ENCODE results near the gene GRB10.
"Not testable (repeated sequence)": the region's sequence is repeated elsewhere in the genome, so short reads cannot be mapped to it uniquely, and the experiment has no call there.

Gene GRB10

DNA sequence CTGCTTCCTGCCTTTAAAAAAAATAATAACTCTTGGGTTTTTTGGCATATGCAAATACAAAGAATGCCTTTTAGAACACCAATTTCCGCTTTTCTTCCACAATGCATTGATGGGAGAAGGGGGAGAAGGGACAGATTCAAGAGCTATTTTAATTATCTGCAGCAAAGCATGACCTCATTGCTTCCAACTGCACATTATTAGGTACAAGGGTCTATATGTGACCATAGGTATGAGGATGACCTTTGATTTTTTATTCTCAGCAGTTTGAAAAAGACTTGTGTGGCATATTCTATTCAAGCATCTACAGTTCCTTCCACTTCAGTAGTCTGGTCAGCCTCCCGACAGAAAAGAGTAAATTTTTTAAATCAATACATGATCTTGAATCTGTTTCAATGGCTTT, 39.7 kb downstream of the GRB10 start:
- DNase-seq (ENCODE audit: low spot score) = no peak

DNA sequence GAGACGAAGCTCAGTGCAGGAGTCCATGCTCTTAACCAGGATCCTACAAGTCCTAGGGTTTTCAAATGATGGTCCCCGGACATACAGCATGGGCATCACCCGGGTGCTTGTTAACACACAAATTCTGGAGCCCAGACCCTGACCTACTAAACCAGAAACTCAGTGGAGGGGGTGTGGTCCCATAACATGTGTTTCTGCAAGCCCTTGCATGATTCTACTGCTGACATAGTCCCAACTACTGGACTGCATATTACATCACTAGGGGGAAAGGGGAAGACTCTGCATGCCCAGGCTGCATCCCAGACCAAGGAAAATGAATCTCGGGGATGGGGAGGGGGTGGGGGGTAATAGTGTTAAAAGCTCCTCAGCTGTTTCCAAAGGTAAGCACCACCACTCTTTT, 40.3 kb downstream of the GRB10 start:
- no peak for DNase-seq (ENCODE audit: low spot score)

DNA sequence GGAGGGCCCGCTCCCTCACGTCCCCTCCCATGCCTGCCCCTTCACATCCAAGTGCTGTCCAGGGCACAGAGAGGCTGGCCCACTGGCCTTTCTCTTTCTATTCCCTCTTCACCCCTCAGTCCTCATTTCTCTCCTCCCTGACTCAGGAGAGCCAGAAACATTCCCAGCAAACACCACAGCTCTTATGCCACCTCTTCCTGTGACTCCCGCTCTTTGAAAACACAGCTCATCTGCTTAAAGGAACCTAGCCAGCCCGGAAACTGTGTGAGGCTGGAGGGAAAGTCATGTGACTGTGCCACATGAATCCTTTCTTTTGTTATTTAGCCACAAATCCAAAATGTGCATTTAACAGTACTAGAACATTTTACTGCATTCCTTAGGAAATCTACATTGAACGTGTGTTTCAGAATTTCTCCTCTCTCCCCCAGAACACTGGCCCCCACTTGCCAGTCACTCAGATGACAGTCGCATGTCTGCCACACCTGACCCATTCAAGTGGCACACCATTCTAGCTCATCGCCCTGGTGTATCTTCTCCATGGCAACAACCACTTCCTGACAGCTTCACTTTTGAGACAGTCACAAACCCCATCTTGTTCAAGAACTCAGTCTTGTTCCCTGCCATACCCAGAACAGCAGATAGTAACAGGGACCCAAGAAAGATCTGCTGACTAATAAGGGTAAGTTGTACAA, 42.8 kb downstream of the GRB10 start:
- peak; percentile 58 for DNase-seq (ENCODE audit: low spot score)

DNA sequence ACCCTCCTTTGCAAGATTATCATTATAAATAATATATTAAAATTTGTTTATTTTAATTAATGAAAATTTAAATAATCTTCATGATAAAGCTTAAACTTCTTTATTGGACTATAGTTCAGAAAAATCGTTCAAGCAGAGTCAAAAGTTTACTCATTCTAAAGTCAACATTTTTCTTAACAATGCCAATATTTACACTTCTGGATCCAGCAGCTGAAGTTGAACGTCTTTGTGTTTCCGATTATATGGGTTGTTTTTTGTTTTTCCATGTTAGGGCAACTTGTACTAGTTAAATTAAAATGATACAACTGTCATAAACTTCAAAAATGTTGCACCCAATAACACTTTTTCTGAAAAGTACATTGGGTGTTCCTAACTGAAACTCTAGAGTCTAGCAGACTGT, 43.8 kb downstream of the GRB10 start:
- DNase-seq (ENCODE audit: low spot score) = no peak

DNA sequence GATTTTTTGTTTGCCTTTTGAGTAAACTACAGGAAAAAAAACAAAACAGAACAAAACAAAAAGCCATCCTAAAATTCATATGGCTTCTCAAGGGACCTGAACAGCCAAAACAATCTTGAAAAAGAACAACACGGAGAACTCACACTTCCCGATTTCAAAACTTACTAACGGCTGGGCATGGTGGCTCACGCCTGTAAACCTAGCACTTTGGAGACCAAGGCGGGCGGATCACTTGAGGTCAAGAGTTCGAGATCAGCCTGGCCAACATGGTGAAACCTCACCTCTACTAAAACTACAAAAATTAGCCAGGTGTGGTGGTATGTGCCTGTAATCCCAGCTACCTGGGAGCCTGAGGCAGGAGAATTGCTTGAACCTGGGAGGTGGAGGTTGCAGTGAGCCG, 46.9 kb downstream of the GRB10 start:
- not testable (repeated sequence) for DNase-seq (ENCODE audit: low spot score)

DNA sequence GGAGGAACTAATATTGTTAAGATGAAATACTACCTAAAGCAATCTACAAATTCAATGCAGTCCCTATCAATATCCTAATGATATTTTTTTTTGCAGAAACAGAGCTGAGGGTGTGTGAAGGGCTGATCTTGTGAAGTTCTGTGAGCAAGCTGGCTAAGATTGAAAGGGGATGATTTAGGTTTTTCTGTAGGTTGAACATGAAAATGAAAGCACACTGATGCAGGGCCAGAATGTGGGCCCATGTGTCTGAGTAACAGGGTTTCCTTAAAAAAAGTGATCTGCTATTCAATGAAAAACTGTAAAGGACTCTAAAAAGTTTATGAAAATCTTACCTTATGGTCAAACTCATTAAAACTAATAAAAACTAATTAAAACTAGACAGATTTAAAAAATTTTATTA, 47.4 kb downstream of the GRB10 start:
- DNase-seq (ENCODE audit: low spot score) = no peak

DNA sequence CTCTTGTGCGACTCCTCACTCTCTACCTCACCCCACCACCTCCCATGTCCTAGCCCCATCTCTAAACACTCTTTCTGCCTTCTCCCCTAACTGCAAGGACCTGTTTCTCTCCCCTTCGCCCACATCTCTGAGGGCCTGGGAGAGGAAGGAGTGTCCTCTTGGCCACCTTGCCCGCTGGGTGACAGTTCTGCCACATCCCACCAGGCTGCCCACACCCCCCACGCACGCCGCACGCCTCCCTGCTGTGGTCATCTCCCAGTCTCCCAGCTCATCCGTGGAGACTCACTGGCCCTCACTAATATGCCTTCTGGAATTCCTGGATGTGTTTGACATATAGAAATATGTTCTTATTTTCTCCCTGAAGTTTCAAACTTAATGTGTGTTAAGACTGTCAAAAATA, 48.5 kb downstream of the GRB10 start:
- DNase-seq (ENCODE audit: low spot score) = no peak

DNA sequence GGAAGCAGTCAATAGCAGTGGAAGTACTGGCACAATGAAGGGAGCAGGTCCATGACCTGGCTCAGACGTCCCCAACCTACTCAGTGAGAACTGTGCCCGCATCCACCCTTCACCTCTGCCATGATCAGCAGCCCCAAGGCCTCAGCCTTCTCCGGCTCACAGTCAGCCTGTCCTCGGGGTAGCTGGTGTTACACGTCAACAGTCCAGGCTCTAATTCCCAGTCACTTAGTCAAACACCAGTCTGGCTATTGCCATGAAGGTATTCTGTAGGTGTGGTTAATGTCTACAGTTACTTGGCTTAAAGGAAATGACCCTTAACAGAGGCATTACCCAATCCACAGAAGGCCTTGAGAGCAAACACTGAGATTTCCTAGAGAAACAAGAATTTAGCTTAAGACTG, 49.1 kb downstream of the GRB10 start:
- DNase-seq (ENCODE audit: low spot score) = peak; percentile 33

DNA sequence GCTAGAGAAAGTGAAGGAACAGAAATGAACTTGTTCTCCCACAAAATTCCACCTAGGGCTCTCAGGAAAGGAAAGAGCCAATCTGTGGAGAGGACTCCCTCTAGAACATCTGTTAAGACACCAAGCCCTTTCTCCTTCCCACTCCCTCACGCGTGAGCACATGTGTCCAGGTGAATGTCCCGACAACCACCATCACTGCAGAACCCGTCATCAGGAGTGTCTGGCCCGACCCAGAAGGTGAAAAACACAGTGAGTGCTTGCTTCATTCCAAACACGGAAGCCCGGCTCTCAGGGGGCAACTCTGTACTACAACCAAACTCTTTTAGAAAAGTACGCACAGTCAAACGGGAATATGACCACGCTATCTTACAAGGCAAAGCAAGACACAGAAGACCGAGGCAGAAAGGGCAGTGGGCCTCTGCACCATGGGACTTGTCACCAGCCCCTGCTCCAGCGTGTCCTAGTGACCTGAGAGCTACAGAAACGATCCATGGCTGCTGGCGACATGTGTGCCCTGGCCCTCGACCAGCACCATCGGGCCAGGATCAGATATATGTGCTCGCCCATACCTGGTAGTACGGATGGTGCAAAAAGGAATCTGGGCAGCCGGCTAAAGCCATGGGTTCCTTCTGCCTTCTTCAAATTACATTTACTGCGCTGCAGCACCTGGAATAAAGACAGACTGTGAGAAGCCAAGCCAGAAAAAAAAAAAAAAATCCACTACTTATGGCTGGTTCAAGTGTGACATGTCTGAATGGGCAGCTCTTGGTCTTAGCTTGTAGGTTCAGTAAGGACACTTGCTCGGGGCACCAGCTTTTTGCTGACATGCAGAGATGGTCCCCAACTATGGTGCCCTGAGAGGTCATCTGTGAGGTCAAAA, 50.8 kb downstream of the GRB10 start:
- no peak for DNase-seq (ENCODE audit: low spot score)

DNA sequence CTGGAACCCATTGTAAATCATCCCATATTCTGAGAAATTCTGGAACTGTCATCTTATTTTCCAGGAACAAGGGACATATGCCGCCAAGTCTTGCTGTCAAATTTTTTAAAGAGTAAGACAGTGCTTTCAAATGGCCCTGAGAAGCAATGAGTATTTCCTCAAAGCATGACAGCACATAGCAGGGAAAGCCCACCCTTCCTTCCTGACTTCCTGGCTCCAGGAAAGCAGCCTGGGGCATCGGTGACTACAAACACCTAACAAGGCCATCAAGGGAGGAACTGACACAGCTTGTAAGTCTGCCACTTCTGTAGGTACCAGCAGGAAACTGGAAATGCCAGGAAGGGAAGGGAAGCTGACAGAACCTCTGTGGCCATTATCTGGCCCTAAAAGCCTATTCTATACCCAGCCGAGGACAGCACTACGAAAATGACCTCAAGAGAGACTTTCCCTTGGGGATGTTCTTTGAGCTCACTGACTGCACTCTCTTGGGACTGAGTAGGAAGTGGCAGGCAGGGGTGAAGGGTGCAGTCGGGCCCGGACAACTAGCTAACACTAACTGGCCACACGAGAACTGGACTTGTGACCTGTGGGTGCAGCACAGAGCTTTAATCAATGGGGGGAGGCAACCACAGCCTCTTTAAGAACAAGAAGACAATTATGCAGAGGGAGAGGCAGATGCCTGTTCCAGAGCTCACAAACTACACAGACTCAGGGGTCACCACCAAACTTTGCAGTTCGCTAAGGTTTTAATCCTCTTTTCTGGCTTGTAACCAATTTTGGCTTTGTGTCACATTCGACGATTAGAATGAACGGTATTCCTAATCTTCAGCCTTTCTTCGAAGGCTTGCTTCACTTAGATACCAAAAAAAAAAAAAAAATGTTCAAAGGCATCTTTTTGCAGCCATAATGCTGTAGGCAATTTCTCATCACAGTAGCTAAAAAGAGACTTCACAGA, 52.0 kb downstream of the GRB10 start:
- no peak for DNase-seq (ENCODE audit: low spot score)

DNA sequence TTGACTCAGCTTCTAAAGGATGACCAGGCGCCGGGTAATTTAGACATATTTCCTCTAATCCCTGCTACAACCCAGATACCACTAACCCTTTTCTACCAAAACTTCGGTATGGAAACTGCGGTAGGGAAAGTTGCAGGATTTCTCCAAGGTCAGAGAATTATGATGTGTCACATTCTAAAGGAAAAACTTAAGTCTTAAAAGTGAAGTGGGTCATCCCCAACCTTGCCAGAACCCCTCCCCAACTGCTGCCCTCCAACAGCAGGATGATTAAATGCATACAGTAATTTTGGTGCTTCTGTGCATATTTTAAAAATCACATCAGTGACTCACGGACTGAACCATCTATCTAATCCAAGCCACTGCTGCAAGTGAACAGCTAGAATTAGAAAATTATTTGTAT, 52.7 kb downstream of the GRB10 start:
- DNase-seq (ENCODE audit: low spot score) = peak; percentile 61

DNA sequence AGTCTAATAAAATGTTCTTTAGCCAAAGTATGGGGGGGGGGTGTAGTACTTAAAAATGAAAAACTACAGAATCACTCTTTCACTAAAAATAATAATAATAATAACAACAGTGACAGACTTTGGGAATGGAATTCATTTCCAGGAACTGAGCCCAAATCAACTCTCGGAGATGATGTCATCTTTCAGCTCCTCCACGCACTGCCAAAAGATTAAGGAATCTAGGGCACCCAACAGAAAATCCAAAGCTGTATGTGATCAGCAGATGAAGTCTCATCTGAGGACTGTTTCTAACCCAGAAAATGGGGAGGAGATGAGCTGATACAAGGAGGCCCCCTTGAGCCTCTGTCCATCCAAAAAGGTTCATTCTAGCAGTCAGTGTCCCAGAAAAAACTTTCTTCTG, 54.5 kb downstream of the GRB10 start:
- peak; percentile 72 for DNase-seq (ENCODE audit: low spot score)

DNA sequence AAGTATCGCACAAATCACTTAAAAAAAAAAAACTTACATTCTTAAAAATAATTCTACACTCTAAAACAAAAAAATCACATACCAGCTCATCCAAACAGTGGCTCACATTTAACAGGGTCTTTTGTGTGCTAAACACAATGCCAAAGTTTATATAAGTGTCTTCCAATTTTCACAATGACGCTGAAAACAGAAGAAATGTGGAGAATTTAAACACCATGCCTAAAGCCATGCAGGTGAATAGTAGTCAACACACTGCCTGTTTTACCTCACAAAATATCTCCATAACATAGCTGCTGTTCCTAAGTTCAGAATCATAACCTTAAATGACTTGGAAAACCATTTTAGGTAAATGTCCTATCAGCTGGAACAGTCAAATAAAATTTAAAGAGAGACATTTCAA, 55.0 kb downstream of the GRB10 start:
- DNase-seq (ENCODE audit: low spot score) = no peak

DNA sequence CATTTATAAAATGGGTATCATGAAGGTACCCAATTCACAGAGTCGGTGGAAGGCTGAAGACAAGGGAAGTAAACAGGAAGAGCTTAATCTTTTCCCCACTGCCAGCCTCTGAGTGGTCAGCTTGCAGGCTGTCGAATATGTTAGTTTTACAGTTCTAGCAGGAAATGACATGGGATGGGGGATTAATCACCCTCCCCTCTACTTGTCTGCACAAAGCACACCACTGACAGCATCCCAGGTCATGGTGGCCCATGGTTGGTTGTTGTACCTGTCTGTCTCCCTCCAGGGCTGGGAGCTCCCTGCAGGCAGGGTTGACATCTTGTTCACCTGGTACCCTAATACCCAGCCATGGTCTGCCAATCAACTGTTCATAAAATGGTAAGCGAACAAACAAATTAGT, 55.6 kb downstream of the GRB10 start:
- DNase-seq (ENCODE audit: low spot score) = no peak

DNA sequence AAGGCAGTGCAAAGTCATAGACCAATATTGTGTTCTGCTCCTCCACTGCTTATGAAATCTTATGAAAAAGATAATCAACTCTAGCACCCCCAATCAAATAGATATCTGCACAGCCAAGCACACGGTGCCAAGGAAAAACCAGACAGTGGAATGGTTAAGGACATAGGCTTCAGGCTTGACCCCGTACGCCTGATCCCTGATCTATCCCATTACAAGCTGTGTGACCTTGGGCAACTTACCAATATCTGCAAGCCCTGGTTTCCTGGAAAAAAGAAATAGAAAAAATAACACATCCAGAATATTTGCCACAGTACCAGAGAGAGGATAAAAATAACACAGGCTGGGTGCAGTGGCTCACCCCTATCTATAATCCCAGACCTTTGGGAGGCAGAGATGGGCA, 56.9 kb downstream of the GRB10 start:
- no peak for DNase-seq (ENCODE audit: low spot score)

DNA sequence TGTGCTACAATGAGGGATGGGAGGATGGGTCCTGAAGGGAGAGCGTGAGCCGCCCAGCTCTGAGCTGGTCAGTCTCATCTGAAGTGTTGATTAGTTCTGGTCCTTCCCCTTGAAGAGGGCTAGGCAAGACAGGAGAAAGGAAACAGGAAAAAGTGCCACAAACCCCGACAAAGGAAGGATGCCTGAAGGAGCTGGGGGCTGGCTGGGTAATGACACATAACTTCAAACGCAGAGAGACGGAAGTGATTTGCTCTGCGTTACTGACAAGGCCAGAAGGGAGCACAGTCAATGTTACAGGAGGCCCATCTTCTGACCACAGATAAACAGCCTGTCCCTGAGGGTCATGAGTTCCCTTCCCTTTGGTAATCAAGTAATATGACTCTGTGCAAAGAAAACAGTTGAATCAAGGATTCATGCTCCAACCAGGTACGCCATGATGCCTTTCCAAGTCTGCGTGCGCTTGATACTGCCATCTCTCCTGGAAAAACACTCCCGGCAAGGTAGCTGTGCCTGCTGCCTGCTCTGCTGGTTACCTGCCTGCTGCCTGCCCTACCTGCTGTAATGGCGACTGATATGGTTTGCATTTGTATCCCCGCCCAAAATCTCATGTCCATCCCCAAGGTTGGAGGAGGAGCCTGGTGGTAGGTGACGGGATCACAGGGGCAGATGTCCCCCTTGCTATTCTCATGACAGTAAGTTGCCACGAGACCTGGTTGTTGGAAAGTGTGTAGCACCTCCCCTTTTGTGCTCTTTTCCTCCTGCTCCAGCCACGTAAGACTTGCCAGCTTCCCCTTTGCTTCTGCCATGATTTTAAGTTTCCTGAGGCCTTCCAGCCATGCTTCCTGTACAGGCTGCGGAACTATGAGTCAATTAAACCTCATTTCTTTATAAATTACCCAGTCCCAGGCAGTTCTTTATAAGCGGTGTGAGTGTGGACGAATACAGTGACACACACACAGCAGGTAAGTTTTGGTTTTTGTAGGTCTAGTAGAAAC, 57.9 kb downstream of the GRB10 start:
- no peak for DNase-seq (ENCODE audit: low spot score)

DNA sequence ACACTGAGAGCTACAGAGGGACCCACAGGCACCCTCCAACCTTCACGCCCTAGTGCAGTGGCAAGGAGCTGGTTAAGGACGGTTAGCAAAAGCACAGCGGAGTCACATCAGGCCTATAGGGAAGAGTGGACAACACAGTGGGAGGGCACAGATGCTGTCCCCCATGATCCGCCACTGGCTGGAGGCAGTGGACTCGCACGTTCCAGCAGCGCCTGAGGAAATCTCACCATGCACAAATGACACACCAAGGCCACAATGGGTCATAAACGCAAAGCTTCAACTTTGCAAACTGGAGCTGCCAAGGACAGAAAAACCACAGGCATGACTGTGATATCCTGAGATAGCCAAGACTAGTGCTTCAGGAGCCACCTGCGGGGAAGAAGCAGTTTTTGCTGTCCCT, 58.8 kb downstream of the GRB10 start:
- no peak for DNase-seq (ENCODE audit: low spot score)

DNA sequence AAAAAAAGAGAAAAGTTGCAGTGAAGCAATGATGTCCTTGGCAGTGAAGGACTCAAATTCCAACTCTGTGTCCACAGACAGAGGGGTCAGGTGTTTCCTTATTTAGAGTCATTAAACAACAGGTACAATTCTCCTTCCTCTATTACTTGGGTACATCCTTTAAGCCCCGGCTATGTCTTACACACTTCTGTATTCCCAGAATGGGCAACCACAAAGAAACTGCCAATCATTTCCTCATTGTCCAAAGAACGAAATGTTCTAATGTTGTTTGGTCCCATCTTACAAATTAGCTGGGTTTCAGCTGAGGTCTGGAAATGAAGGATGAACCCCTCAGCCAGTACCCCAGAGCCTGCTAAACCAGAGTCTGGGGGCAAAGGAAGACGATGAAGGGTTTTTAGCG, 59.5 kb downstream of the GRB10 start:
- DNase-seq (ENCODE audit: low spot score) = no peak

DNA sequence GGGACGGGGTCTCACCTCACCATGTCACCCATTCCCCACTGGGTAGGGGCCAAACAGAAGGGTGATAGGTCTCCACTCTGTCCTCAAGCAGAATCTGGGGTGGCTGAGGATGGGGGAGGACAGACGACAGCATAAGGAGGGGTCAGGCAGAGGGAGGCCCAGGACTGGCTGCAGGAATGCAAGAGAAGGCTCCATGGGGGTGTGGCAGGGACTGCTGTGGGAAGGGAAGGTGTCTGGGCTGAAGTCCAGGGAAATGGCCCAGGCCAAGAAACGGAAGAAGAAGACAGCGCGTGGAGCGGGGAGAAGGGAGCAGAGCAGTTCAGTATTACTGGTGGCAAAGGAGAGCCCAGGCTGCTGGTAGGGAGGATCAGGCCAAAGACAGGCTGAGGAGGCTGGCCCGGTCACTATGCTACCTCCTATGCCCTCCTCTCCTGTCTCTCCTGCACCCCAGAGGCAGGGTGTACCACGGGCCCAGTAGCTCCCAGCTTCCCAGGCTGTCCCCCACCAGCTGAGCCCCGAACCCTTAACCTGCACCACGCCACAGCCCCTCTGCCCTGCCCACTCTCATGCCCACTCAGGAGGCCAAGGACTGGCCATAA, 60.9 kb downstream of the GRB10 start:
- DNase-seq (ENCODE audit: low spot score) = no peak

DNA sequence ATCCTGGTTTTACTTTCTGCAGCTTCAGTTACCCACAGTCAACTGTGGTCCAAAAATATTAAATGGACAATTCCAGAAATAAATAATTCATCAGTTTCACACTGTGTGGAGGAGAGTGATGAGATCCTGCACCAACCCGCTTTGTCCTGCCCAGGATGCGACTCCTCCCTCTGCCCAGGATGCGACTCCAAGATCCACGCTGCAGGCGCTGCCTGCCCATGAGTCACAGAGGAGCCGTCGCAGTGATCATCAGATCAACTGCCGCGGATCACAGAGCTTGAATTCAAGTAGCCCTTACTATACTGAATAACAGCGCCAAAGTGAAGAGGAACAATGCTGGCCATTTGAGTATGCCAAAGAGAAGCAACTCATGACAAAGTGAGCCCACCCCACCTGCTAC, 61.5 kb downstream of the GRB10 start:
- no peak for DNase-seq (ENCODE audit: low spot score)

DNA sequence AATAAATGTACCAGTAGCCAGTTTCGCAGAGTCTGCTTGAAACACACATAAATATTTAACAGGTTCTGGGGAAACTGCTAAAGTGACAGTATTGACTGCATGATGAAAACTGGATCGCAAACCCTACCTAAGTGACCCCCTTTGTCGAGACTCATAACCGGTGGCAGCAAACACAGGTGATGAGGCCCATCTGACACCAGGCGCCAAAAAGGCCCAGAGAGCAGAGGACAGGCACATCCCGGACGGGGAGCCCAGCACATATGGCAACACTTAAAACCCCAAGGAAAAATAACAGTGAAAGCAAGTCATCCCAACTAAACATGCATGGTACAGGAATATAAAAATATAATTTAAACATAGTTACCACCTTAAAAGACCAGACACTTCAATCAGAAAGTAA, 62.4 kb downstream of the GRB10 start:
- DNase-seq (ENCODE audit: low spot score) = no peak
